GM19240 (cell line): ENCODE data around the gene NOL3.

Experiments
- DNase-seq: peaks from one replicate; pipeline ENCODE4 v3.0.0; 2011; ENCODE audit warnings: low spot score; ENCODE audit not compliant: insufficient read length

The NOL3 gene

DNA sequence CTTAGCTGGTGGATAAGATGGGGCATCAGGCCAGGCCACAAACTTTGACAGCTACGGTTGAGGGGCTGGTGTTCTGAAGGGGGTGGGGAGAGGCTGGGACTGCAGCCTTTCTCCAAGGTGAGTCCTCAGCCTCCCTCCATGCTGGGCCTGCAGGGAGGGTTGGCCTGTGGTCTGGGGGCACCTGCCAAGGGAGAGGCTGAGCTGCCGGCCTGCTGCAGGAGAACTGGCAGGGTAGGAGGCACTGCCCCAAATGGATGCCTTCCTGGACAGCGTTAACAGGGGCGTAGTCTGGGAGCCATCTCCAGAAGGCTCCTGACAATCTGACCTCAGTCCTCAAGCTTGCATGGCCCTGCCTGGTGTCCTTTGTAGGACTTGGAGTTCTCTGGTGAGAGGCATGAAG, 33.7 kb downstream of the NOL3 start:
- DNase-seq: no peak

DNA sequence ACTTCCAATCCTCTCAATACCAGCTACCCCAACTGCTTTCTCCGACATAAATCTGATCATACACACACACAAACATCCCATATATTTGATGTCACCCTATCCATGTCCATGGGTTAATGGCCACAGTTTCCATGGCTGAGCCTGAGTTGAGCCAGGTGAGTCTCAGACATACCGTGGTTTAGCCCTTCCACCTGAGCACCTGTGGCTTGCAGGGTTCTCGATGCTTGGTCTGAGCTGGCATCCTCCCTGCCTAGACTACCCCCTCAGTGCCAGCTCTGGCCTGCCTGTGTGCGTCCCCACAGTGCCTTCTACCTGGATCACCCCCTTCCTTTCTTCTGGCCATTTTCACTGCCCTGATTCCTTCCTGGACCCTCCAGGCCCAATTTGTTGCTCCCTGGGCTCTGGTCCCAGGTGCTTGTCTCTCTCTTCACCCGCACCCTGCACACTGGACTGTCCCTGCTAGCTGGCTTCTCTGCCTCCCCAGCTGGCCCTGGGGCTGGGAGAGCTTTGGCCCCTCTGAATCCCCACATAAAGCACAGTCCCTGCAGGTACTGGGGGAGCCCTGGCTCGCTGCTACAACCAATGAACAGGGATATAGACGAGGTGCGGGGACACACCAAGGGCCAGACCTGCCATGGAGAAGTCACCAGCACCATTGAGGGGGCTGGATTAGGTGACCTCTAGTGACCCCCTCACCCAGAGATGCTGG, 35.9 kb downstream of the NOL3 start:
- DNase-seq: no peak

DNA sequence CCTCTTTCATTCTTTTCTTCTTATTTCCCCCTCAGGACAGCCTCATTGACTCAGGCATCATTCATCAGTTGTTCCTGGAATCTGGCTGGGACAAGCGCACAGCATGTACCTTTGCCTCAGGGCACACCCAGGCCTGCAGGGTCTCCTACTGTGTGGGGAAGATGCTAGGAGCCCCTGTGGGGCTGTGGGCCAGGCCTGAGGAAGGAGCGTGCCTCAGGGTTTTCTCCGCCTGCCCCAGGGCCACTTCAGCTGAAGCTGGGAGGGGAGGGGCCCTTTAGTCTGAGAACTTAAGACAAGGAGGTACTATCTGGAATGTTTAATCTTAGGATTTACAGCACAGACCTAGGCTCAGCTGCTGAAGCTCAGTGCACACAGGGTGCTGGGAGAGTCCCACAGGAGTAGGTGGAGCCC, 36.5 kb downstream of the NOL3 start:
- no peak for DNase-seq

DNA sequence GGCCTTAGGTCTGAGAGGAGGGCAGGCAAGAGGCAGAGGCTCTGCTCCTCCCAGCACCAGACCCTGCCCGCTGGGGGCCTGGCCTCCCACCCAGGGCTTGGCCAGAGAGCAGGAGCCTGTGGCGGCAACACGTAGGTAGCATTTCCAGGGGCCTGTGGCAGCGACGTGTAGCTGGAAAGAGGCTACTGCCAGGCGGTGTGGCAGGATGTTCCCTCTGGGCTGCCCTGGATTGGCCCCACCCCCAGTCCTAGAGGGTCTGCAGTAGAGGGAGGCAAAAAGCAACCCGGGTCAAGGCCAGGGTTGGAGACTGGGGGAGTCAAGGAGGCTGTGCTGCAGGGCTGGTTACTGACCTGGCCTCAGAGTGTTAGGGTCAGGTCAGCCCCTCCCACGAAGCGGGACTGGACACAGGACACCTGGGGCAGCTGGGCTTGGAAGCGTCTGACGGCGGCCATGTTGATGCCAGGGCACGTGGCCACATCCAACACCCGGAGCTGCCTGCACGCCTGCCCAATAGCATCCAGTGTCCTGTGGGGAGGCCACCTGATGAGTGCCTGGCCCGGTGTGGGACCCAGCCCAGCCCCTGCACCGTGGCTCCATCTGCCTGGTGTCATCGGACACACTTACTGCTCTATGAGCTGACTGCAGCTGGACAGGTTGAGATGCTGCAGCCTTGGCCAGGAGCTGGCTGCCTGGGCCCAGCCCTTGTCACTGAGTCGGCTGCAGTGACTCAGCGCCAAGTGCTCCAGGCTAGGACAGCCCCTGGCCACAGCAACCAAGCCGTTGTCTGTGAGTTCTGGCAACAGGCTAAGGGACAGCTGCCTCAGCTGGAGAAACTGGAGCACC, 37.1 kb downstream of the NOL3 start:
- no peak for DNase-seq

DNA sequence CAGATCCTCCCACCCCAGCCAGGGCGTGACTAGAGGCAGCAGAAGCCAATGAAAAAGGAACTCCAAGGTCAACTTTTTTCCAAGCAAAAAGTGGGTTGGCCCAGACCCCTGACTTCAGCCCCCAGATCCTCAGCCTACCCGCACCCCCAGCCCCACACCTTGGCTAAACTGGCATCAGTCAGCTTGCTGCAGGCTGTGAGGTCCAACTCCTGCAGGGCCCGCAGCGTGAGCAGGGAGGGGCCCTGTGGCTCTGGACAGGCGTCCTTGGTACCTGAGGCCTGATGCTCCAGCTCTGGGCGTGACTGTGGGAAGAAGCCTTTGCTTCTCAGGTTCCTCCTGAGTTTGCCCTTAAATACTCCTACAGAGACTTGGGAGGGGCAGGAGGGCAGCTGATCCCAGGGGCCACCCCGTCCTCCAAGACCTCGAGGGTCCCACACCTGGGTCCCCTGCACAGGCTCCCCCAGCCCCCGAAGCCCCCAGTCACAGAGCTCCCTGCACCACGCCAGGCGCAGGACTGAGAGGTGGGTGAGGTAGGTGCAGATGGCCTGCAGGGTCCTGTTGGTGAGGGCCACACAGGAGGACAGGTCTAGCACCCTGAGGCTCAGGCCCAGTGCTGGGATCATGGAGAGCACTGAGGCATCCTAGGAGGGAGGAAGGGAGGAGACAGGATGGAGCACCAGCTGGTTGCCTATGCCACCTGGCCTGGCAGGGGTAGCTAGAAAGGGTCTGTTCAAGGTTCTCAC, 38.0 kb downstream of the NOL3 start:
- DNase-seq: no peak

DNA sequence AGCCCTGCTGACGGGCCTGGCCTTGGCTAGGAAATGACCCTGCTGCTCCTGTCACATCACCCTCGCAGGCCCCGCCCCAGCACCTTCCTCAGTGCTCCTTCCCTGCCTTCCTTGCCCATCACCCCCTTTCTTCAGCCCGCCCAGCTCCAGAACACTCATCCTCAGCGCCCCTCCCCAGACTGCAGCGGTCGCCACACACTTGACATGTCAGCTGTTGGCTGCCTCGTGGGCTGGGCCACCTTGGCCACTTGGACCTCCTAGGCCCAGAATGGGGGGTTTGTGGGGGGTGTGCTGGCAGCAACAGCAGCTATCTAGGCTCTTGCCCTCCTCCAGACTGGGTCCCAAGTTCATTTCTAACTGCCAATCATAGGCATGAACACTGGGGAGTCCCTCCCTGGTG, 39.2 kb downstream of the NOL3 start:
- DNase-seq: no peak

DNA sequence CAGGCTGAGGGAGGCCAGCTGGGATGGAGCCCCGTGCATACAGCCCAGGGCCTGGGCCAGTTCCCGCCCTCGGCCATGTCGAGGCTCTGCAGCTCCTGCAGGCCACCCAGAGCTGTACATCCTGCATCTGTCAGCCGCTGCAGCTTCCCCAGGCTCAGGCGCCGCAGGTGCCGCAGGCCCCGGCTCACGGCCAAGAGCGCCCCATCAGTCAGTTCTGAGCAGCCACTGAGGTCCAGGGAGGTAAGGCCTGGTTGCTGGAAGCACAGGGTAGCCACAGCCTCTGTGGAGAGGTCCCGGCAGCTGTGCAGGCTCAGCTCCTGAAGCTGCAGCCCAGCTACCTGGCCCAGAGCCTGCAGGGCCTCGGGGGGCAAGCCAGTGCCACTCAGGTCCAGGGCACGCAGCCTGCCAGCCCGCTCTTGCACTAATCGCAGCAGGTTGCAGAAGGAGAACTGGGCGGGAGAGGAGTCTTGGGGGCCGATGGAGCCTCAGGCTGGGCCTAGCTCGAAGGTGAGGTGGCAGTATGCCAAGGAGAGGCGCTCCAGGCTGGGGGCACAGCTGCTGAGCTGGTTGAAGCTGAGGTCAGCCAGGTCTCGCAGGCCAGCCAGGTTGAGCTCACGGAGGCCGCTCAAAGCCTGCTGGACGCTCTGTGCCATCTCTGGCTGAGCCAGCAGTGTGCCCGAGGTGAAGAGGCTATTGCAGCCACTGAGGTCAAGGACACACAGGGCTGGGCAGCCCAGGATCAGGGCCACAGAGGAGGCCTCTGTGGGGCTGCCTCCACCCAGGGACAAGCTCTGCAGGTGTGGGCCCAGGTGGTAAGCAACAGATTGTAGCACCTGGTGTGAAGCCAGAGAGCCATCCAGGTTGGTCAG, 40.0 kb downstream of the NOL3 start:
- no peak for DNase-seq

DNA sequence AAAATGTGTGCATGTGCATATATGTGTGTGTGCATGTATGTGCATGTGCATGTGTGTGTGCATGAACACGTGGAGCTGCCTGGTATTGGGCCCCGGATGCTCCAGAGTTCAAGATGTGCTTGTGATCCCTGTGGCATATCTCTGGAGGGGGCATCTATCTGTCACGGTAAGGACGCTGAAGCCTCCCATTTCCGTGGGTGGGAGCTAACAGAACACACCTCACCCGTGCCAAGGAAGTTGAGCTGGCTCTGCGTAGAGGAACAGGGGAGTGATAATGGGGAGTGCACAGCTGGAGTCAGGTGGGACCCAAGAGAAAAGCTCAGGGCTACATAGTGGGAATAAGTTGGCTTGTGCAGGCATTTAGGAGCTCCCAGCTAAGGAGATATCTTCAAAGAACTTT, 41.3 kb downstream of the NOL3 start:
- DNase-seq: no peak

DNA sequence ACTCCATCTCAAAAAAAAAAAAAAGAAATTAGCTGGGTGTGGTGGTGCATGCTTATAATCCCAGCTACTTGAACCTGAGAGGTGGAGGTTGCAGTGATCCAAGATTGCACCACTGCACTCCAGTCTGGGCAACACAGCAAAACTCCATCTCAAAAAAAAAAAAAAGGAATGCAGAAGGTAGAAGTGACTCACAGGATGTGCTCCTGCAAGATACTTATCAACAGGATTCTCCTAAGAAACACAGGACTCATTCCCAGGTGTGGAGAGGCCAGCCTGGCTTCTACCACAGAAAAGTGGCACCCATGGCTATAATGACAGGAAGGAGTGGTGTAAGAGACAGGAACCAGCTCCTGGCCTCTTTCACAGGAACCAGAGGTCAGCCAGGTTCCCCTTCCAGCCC, 42.4 kb downstream of the NOL3 start:
- DNase-seq: no peak

DNA sequence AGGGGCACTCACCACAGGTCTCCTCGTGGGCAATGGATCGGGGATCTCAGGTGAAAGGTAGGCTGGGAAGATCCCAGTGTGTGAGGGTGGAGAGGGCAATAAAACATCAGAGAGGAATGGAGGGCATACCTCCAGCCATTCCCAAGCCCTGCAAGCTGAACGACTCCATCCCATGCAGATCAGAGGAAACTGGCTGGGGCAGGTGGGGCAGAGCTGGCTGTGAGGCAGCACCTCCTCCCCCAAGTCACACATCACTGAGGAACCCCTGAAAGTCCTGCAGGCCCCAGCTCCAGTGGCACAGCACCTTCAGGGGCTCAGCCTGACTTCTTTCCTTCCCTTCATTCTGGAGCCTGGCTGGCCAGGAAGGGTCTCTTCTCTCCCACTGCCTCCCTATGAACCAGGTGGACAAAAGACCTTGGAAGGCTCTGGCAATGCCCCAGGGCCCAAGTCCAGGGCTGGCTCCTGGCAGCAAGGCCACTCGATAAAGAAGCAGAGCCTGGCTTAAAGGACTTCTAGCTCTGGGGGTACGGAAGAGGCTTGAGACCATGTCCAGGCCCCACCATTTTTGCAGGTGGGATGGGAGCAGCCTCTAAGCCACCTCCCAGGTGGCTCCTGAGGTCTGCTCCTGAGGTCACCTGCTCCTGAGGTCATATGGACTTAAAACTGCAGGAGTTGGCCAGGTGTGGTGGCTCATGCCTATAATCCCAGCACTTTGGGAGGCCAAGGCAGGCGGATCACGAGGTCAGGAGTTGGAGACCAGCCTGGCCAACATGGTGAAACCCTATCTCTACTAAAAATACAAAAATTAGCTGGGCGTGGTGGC, 43.1 kb downstream of the NOL3 start:
- DNase-seq: no peak

DNA sequence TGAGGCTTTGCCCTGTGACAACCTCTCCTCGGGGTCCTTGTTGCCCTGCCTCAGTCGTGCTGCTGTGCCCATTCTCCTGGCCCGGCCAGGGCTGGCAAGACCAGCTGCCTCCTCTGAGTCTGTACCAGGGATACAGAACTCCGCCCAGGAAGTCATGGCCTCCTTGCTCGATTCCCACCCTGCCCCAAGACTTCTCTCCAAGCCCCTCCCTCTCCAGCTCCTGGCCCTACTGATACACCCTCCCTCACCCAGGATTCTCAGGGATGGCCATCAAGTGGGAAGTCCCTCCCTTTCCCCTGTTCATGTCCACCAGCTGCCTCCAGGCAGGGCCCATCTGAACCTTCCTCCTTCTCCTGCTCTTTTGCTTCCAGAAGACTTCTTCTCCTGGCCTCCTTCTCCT, 45.4 kb downstream of the NOL3 start:
- DNase-seq: no peak

DNA sequence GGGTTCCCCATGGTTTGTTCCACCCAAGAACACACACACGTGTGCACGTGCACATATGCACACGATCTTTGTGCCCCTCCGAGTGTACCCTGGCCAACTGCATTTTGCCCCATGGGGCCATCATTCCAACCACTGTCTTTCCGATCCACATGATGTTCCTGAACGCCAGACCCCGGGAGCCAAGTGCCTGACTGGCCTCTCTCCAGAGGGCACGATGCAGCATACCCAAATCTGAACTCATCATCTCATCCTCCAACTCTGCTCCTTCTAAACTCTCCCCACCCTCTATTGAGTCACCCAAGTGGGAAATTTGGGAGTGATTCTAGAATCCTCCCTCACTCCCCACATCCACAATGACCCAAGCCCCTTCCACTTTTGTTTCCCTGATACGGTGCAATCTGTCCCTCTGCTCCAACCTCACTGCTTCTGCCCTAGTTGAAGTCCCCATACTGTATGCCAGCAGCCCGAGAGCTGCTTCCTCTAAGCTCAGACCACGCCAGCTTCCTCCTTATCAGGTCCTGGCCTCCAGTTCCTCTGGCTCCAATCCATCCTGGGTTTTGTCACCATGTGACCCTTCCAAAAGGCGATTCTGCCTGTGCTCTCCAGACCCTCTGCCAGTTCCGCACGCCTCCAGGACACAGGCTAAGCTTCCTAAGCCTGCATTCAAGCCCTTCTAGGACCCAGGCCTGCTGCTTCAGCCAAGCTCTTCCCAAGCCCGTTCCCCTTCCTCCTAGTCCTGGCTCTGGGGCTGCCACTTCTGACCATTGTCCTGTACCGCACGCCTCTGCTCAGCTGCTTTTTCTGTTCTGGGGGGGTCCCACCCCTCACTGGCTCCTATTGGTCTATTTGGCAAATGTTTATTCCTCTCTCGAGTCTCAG, 46.5 kb downstream of the NOL3 start:
- no peak for DNase-seq

DNA sequence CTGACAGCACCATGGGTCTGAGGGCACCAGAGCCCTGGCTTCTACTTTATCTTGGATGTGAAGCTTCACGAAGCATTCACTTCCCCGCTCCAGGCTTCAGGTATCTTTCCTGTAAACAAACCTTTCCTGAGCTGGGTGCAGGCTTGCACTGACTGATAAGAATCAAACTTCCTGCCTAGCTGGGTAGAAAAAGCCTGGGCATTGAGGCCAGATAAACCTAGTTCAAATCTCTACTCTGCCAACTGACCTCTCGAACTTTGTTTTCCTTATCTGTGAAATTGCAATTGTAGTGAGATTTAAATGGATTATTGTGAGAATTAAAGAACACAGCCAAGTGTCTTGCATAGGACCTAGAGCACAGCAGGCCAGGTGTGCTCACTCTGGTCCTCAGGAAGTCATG, 53.7 kb downstream of the NOL3 start:
- DNase-seq: no peak
